ENCODE results near the gene SIX3. TPM values are rescaled to one million over a fixed set of nuclear protein-coding genes. Genes with fewer than 3 reads are reported as not detected.
A peak's percentile ranks its signal among the peaks of the same experiment; 100 is the strongest.

SIX3 gene
- total RNA-seq, 5 donors from 2014 or later (not counting 1 experiment from before 2014, with no cell fraction given), result 0.23 TPM; not detected in 4

DNA sequence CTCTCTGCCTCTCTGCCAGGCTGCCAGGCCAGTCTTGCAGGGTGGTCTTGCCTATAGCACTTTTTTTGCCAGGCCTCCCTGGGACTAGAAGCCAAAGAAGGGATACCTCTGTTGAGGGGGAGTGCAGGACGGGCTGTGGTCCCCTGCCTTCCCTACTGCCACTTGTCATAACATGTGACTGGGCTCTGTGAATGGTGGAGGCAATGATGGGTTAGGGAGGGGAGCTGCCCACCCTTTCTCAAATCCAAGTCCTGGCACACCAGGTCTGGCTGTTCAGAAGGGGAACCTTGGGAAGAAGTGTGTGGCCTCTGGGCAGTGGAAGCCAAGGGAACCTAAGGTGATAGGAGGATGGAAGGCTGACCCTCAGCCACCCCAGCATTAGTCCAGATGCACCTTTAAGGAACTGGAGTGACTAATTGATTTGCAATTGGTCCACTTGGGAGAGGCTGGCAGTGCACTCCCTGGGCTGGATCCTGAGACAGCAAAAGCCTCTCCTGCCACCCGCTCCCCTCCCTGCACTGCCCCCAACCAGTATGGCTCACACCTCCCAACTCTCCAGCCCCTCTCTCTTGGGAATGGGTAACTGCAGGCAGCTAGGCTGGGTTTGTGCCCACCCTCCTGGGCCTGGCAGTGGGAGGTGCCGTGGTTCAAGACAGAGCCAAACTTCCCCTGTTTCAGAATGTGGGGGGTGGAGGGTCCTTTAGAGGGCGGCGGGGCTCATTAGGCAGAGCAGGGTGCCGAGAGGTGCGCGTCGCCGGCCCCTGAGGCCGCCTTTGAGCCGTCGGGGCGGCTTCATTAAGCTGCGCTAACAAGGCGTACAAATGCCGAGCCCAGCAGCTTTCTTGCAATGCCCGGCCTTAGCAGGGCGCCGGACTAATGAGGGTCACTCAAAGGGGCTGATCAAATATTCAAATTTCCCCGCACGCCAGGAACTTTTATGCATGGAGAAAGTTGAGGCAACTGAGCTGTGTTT, 4.5 kb upstream of the SIX3 start:
- peaks cover 44 to 56% (median 45%) of the 10 kb centered on the region in 3 donors for H3K4me1 Mint-ChIP-seq
- ChIA-PET CTCF (no interaction called here), POLR2A (no interaction called here)
- DNase-seq, result no peak
- no peak overlapping the region for H3K27ac Mint-ChIP-seq
- no peaks in the 10 kb centered on the region for H3K9me3 Mint-ChIP-seq
- H3K36me3 Mint-ChIP-seq, result no peaks in the 10 kb centered on the region
- WGBS (ENCODE audit: insufficient coverage), result 15% methylated on average over 20 of the region's 22 CpGs
- peak overlapping the region in 2 of 3 donors; percentile 36 to 55 for H3K4me3 Mint-ChIP-seq
- Histone ChIP-seq H3K27ac (ENCODE audit: low read length) (no peak overlapping the region), H3K9me3 (no peaks in the 10 kb centered on the region), H3K4me1 (ENCODE audit: control insufficient read depth in 1 of 2, extremely low read depth in 1 of 2, insufficient read depth in 2 of 2, low read length in 2 of 2) (peaks cover 6 to 33% of the 10 kb centered on the region in 2 experiments), H3K36me3 (ENCODE audit: control insufficient read depth in 2 of 2, extremely low read depth in 1 of 2, insufficient read depth in 1 of 2, low read length in 1 of 2) (no peaks in the 10 kb centered on the region), H3K4me3 (ENCODE audit: control insufficient read depth in 1 of 2, extremely low read depth in 1 of 2, low read length in 1 of 2) (no peak overlapping the region), H3K27me3 (replicated peaks in 1 of 2; ENCODE audit: control insufficient read depth in 2 of 2, extremely low read depth in 1 of 2, insufficient read depth in 2 of 2, low read length in 1 of 2) (peaks cover 13 to 99% of the 10 kb centered on the region in 2 experiments)
- peaks cover 53 to 75% of the 10 kb centered on the region in 2 donors for H3K27me3 Mint-ChIP-seq
- ATAC-seq (replicated peaks in 1 of 4), result no peak

DNA sequence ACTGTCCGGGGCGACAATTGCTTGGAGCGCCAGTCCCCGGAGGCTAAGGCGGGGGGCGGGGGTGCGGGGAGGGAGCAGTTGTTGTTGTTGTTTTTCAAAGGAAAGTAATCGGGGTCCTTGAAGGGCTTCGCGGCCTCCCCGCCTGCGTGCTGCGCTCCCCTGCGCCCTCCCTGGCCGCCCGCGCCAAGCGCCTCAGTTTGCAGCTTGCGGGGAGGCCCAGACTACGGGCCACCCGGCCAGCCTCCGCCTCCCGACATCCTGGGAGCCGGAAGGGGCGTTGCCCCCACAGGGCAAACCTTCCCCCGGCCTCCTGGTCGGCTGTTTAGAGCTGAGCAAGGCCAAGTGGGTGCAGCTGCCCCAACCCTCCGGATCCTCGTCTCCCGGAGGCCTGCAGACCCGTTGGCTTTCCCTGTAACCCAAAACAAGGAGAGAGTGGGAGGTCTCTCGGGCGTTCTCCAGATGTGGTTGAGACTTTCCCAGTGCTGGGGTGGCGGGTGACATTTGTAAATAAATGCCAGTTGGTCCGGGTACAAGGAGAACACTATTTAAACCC, 3.7 kb upstream of the SIX3 start:
- ChIA-PET CTCF (no interaction called here), POLR2A (no interaction called here)
- Histone ChIP-seq H3K4me1 (ENCODE audit: control insufficient read depth in 1 of 2, extremely low read depth in 1 of 2, insufficient read depth in 2 of 2, low read length in 2 of 2) (peaks cover 8 to 38% of the 10 kb centered on the region in 2 experiments), H3K27ac (ENCODE audit: low read length) (no peak overlapping the region), H3K27me3 (replicated peaks in 1 of 2; ENCODE audit: control insufficient read depth in 2 of 2, extremely low read depth in 1 of 2, insufficient read depth in 2 of 2, low read length in 1 of 2) (peaks cover 11 to 97% of the 10 kb centered on the region in 2 experiments), H3K4me3 (ENCODE audit: control insufficient read depth in 1 of 2, extremely low read depth in 1 of 2, low read length in 1 of 2) (no peak overlapping the region), H3K36me3 (ENCODE audit: control insufficient read depth in 2 of 2, extremely low read depth in 1 of 2, insufficient read depth in 1 of 2, low read length in 1 of 2) (no peaks in the 10 kb centered on the region), H3K9me3 (no peaks in the 10 kb centered on the region)
- H3K9me3 Mint-ChIP-seq, result no peaks in the 10 kb centered on the region
- peaks cover 45 to 73% of the 10 kb centered on the region in 2 donors for H3K27me3 Mint-ChIP-seq
- H3K36me3 Mint-ChIP-seq, result no peaks in the 10 kb centered on the region
- ATAC-seq (replicated peaks in 1 of 4) (no peak), DNase-seq (no peak)
- H3K27ac Mint-ChIP-seq, result no peak overlapping the region
- peaks cover 41 to 58% (median 51%) of the 10 kb centered on the region in 3 donors for H3K4me1 Mint-ChIP-seq
- H3K4me3 Mint-ChIP-seq, result peak overlapping the region in 1 of 3 donors; percentile 55
- 6% methylated on average over 26 of the region's 35 CpGs for WGBS (ENCODE audit: insufficient coverage)

DNA sequence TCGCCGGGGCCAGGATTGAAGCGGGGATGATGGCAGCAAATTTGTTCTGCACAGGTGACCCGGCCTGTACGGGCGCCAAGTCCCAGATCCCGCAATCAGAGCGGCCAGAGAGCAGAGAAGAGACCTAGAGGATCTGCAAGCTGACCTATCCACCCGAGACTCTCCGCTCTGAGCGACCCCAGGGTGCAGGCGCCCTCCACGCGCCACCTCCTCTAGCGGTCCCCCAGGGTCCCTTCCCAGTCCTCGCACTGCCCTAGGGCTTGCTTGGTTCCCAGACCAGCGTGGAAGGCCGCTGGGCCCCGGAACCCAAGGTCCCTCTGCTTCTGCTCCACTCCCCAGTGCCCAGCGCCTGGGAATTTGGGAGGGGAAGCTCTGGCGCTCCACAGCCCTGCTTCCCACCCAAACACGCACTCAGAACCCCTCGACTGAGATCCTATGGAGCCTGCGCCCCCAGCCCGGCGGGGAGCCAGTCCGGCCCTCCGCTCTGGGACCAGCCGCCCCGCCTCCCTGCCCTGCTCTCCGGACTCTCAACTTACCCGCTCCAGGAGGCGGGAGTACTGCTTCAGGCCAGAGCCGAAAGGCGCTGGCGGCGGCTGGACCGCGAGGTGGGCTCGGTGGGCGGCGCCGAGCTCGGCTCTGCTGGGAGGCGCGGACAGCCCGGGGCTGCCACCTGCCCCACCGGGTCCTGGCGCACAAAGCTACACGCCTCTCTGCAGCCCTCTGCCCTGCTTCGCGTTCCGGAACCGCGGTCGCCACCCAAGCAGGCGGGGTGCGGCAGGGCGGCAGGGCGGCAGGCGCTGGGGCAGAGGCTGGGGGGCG, 3.0 kb upstream of the SIX3 start:
- Mint-ChIP-seq H3K4me1 (peaks cover 44 to 61% (median 54%) of the 10 kb centered on the region in 3 donors), H3K36me3 (no peaks in the 10 kb centered on the region), H3K27me3 (peaks cover 47 to 73% of the 10 kb centered on the region in 2 donors), H3K4me3 (peak overlapping the region in 1 of 3 donors; percentile 37), H3K9me3 (no peaks in the 10 kb centered on the region), H3K27ac (no peak overlapping the region)
- ATAC-seq (replicated peaks in 1 of 4) (no peak), DNase-seq (no peak)
- CTCF ChIA-PET, result interaction anchor here in 1 of 2 donors (0.6 kb wide), 1 partner anchor 33 kb away, joined by 4 read pairs; no protein-coding TSS in a partner anchor
- Histone ChIP-seq H3K27ac (ENCODE audit: low read length) (no peak overlapping the region), H3K36me3 (ENCODE audit: control insufficient read depth in 2 of 2, extremely low read depth in 1 of 2, insufficient read depth in 1 of 2, low read length in 1 of 2) (no peaks in the 10 kb centered on the region), H3K9me3 (no peaks in the 10 kb centered on the region), H3K4me1 (ENCODE audit: control insufficient read depth in 1 of 2, extremely low read depth in 1 of 2, insufficient read depth in 2 of 2, low read length in 2 of 2) (peaks cover 8 to 44% of the 10 kb centered on the region in 2 experiments), H3K27me3 (replicated peaks in 1 of 2; ENCODE audit: control insufficient read depth in 2 of 2, extremely low read depth in 1 of 2, insufficient read depth in 2 of 2, low read length in 1 of 2) (peaks cover 11 to 97% of the 10 kb centered on the region in 2 experiments), H3K4me3 (ENCODE audit: control insufficient read depth in 1 of 2, extremely low read depth in 1 of 2, low read length in 1 of 2) (no peak overlapping the region)
- POLR2A ChIA-PET, result no interaction called here
- 6% methylated on average over 58 of the region's 62 CpGs for WGBS (ENCODE audit: insufficient coverage)

DNA sequence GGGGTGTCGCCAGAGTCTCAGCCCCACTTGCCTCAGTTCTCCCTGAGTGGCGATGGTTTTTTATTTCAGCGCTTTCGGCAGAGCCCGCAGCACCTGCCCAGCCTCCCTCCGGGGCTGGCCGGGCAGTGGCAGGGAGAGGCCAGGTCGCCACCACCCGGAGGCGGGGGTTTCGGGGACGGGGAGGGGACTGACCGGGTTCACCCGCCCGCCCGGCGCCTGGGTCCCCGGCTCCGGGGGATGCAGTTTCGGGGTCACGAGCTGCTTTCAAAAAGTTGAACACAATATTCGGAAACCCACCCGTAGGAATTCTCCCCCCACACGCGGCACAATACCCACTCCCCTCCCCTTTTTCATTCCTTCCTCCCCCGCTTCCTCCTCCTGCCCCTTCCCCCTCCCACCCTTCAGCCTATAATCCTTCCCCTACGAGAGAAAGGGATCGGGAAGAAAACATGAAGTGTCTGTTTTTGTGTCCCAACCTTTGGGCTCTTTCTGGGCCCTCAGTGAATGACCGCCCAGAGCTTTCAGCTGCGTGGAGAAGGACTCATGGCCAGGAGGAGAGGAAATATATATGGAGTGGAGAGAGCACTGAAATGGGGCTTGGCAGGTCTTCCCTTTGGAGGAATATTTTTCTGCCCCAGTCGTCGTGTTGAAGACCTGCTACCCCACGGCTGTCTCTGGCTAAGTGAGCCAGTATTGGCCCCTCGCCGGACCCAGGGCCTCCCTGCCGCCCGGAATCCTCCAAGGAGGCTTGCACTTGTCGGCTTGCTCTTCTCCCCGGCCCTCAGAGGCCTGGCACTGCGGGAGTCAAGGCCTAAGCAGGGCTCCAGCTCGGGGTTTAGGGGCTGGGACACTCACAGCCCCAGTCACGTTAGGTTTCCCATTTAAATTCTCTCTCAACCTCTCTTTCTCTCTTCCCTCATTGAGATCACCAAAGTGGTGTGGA, 2.1 kb upstream of the SIX3 start:
- no peak for ATAC-seq (replicated peaks in 1 of 4)
- peaks cover 8 to 45% of the 10 kb centered on the region in 2 experiments for H3K4me1 ChIP-seq (ENCODE audit: control insufficient read depth in 1 of 2, extremely low read depth in 1 of 2, insufficient read depth in 2 of 2, low read length in 2 of 2)
- ChIA-PET CTCF (interaction anchor here (0.6 to 0.7 kb wide), 3 partner anchors 28 to 326 kb away, joined by 4 to 8 read pairs (median 4); no protein-coding TSS in a partner anchor), POLR2A (no interaction called here)
- DNase-seq, result no peak
- no peak overlapping the region for H3K27ac ChIP-seq (ENCODE audit: low read length)
- H3K36me3 ChIP-seq (ENCODE audit: control insufficient read depth in 2 of 2, extremely low read depth in 1 of 2, insufficient read depth in 1 of 2, low read length in 1 of 2), result no peaks in the 10 kb centered on the region
- whole genome bisulfite sequencing (ENCODE audit: insufficient coverage), result 14% methylated on average over 35 of the region's 42 CpGs
- Mint-ChIP-seq H3K4me1 (peaks cover 47 to 62% (median 56%) of the 10 kb centered on the region in 3 donors), H3K36me3 (no peaks in the 10 kb centered on the region), H3K27me3 (peaks cover 48 to 74% of the 10 kb centered on the region in 2 donors), H3K4me3 (peak overlapping the region in 1 of 3 donors; percentile 81), H3K9me3 (no peaks in the 10 kb centered on the region), H3K27ac (no peak overlapping the region)
- H3K4me3 ChIP-seq (ENCODE audit: control insufficient read depth in 1 of 2, extremely low read depth in 1 of 2, low read length in 1 of 2), result no peak overlapping the region
- H3K27me3 ChIP-seq (replicated peaks in 1 of 2; ENCODE audit: control insufficient read depth in 2 of 2, extremely low read depth in 1 of 2, insufficient read depth in 2 of 2, low read length in 1 of 2), result peaks cover 16 to 97% of the 10 kb centered on the region in 2 experiments
- no peaks in the 10 kb centered on the region for H3K9me3 ChIP-seq

DNA sequence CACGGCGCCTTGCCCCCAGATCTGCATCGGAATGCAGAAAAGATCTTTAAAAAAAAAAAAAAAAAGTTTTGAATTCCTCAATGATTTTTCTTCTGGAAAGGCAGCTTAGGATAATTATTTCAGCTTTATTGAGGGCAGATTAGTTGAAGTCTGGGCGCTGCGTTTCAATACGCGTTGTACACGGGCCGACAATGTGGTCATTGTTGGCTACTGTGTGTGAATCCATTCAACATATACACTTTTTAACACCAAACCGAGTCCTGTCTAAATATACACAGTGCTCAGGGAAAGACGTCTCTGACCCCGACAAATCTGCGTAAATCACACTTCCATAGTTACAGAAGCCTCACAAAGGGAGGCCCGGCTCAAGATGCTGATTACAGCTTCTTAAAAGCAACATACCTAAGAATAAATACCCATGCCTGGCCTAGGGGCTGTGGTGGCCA, 1.4 kb upstream of the SIX3 start:
- ChIA-PET POLR2A (no interaction called here), CTCF (interaction anchor here in 1 of 2 donors (0.7 kb wide), 2 partner anchors 28 to 327 kb away, joined by 4 to 8 read pairs; no protein-coding TSS in a partner anchor)
- H3K9me3 Mint-ChIP-seq, result no peaks in the 10 kb centered on the region
- H3K9me3 ChIP-seq, result no peaks in the 10 kb centered on the region
- H3K36me3 Mint-ChIP-seq, result no peaks in the 10 kb centered on the region
- H3K4me3 ChIP-seq (ENCODE audit: control insufficient read depth in 1 of 2, extremely low read depth in 1 of 2, low read length in 1 of 2), result no peak overlapping the region
- DNase-seq (no peak), ATAC-seq (replicated peaks in 1 of 4) (no peak)
- peaks cover 16 to 96% of the 10 kb centered on the region in 2 experiments for H3K27me3 ChIP-seq (replicated peaks in 1 of 2; ENCODE audit: control insufficient read depth in 2 of 2, extremely low read depth in 1 of 2, insufficient read depth in 2 of 2, low read length in 1 of 2)
- peaks cover 54 to 65% (median 60%) of the 10 kb centered on the region in 3 donors for H3K4me1 Mint-ChIP-seq
- H3K4me1 ChIP-seq (ENCODE audit: control insufficient read depth in 1 of 2, extremely low read depth in 1 of 2, insufficient read depth in 2 of 2, low read length in 2 of 2), result peaks cover 8 to 42% of the 10 kb centered on the region in 2 experiments
- H3K27me3 Mint-ChIP-seq, result peaks cover 54 to 78% of the 10 kb centered on the region in 2 donors
- WGBS (ENCODE audit: insufficient coverage), result no CpG with 5 or more reads among the region's 14 CpGs
- peak overlapping the region in 1 of 3 donors; percentile 81 for H3K4me3 Mint-ChIP-seq
- no peaks in the 10 kb centered on the region for H3K36me3 ChIP-seq (ENCODE audit: control insufficient read depth in 2 of 2, extremely low read depth in 1 of 2, insufficient read depth in 1 of 2, low read length in 1 of 2)
- H3K27ac ChIP-seq (ENCODE audit: low read length), result no peak overlapping the region
- no peak overlapping the region for H3K27ac Mint-ChIP-seq
